ENCODE data around the gene PRR4. TPM values are rescaled to one million over a fixed set of nuclear protein-coding genes. Genes with fewer than 3 reads are reported as not detected.
A peak's percentile ranks its signal among the peaks of the same experiment; 100 is the strongest.

The PRR4 gene
- total and polyA plus RNA-seq, 7 donors = 1.0 to 11.7 (median 3.4) TPM

- no peaks in the 10 kb centered on the region for H3K27me3 ChIP-seq (ENCODE audit: insufficient read depth in 3 of 3, low read length in 2 of 3)
- no peaks in the 10 kb centered on the region for H3K4me1 ChIP-seq
- intact Hi-C loops (cut with DNase I) = no loop called here
- no peak for ATAC-seq
- DNase-seq = no peak
- no peak within 1 kb of the TSS for H3K4me3 ChIP-seq
- H3K9me3 ChIP-seq = no peaks in the 10 kb centered on the region
- no peak within 1 kb of the TSS for H3K27ac ChIP-seq
- WGBS, 3 donors = 94 to 95% (median 94%) methylated on average over 6 of the region's 6 CpGs
- TF ChIP-seq CTCF (IDR thresholded peaks at IDR 0.05) = no peak
- H3K36me3 ChIP-seq (ENCODE audit: insufficient read depth in 1 of 2, low read depth in 1 of 2) = peaks cover 0 to 16% of the 10 kb centered on the region in 2 donors
These were observed 34.9 kb upstream of the PRR4 start, which contains the start of gene PRH1 for GRCh38 chr12:10884086-10884725. PRH1 (minus strand) TSS chr12:10884255; CDS start chr12:10884217, 38 bp downstream.

GRCh38 chr12:10873378-10873777, 24.1 kb upstream of the PRR4 start:
- Histone ChIP-seq H3K4me1 (no peaks in the 10 kb centered on the region), H3K27ac (no peak overlapping the region), H3K9me3 (no peaks in the 10 kb centered on the region), H3K36me3 (ENCODE audit: insufficient read depth in 1 of 2, low read depth in 1 of 2) (peaks cover 0 to 8% of the 10 kb centered on the region in 2 donors), H3K27me3 (ENCODE audit: insufficient read depth in 3 of 3, low read length in 2 of 3) (no peaks in the 10 kb centered on the region), H3K4me3 (no peak overlapping the region)
- intact Hi-C loops (cut with DNase I) = no loop called here
- TF ChIP-seq CTCF (IDR thresholded peaks at IDR 0.05) = no peak
- DNase-seq (no peak), ATAC-seq (no peak)
- 19 to 34% (median 24%) methylated on average over 2 of the region's 2 CpGs for WGBS, 3 donors

- peaks cover 5% of the 10 kb centered on the region for H3K9me3 ChIP-seq
- intact Hi-C loops (cut with DNase I) = loop anchor here in 1 of 2 donors (10.0 kb wide), 1 partner anchor 327 kb away; no protein-coding TSS in a partner anchor
- 37 to 77% (median 50%) methylated on average over 2 of the region's 2 CpGs for WGBS, 3 donors
- DNase-seq (no peak), ATAC-seq (peak in 1 of 4 donors; percentile 41)
- TF ChIP-seq CTCF (IDR thresholded peaks at IDR 0.05) = no peak
- H3K27ac ChIP-seq = no peak overlapping the region
- no peaks in the 10 kb centered on the region for H3K36me3 ChIP-seq (ENCODE audit: insufficient read depth in 1 of 2, low read depth in 1 of 2)
- H3K4me3 ChIP-seq = no peak overlapping the region
- H3K4me1 ChIP-seq = no peaks in the 10 kb centered on the region
- no peaks in the 10 kb centered on the region for H3K27me3 ChIP-seq (ENCODE audit: insufficient read depth in 3 of 3, low read length in 2 of 3)
These were observed 18.1 kb upstream of the PRR4 start for GRCh38 chr12:10867381-10867780.

GRCh38 chr12:10863512-10864218, 14.4 kb upstream of the PRR4 start:
- H3K4me1 ChIP-seq = no peaks in the 10 kb centered on the region
- no peaks in the 10 kb centered on the region for H3K27me3 ChIP-seq (ENCODE audit: insufficient read depth in 3 of 3, low read length in 2 of 3)
- no peak for TF ChIP-seq CTCF (IDR thresholded peaks at IDR 0.05)
- no peak overlapping the region for H3K27ac ChIP-seq
- ATAC-seq (no peak), DNase-seq (no peak)
- no peaks in the 10 kb centered on the region for H3K36me3 ChIP-seq (ENCODE audit: insufficient read depth in 1 of 2, low read depth in 1 of 2)
- H3K9me3 ChIP-seq = peaks cover 7% of the 10 kb centered on the region
- intact Hi-C loops (cut with DNase I) = loop anchor here in 1 of 2 donors (10.0 kb wide), 1 partner anchor 331 kb away; no protein-coding TSS in a partner anchor
- H3K4me3 ChIP-seq = no peak overlapping the region
- 87 to 94% (median 94%) methylated on average over 2 of the region's 2 CpGs for WGBS, 3 donors
